Fibroblast of lung (primary cell): ENCODE results near the gene BCL7A. TPM values are rescaled to one million over a fixed set of nuclear protein-coding genes. Genes with fewer than 3 reads are reported as not detected.

Source experiments
- DNase-seq, 2 donors: peaks; one replicate each; pipeline versions ENCODE4 v3.0.0 to v3.0.0-alpha.2; 2010; ENCODE audit warnings: low read depth in 2 of 2
- H2AFZ ChIP-seq: 2 replicates; pipeline ENCODE4 v1.5.1; 2012; ENCODE audit warnings: low read length, control low read depth, inconsistent platforms
- H3K27ac ChIP-seq: 2 replicates; pipeline ENCODE4 v1.5.1; 2011; ENCODE audit warnings: low read length, control low read depth; ENCODE audit not compliant: insufficient read depth
- H3K27me3 ChIP-seq: 2 replicates; pipeline ENCODE4 v1.5.1; 2011; ENCODE audit warnings: mild to moderate bottlenecking, low read length; ENCODE audit not compliant: control insufficient read depth, insufficient read depth
- H3K36me3 ChIP-seq: 2 replicates; pipeline ENCODE4 v1.5.1; 2011; ENCODE audit warnings: low read length; ENCODE audit not compliant: control insufficient read depth, insufficient read depth
- H3K4me1 ChIP-seq: 2 replicates; pipeline ENCODE4 v1.5.1; 2011; ENCODE audit warnings: low read length; ENCODE audit not compliant: control insufficient read depth, insufficient read depth; ENCODE audit errors: extremely low read depth
- H3K4me2 ChIP-seq: 2 replicates; pipeline ENCODE4 v1.5.1; 2011; ENCODE audit warnings: low read length, control low read depth; ENCODE audit not compliant: insufficient read depth; ENCODE audit errors: extremely low read depth
- H3K4me3 ChIP-seq, 4 experiments: fragments of 200-600 bp in 1 of 4; sonication (generic) in 1 of 4; replicated peaks in 1 of 4; 2 replicates each; pipeline ENCODE4 v1.5.1; 2011 to 2016; ENCODE audit warnings: low read length in 4 of 4, low read depth in 3 of 4, mild to moderate bottlenecking in 3 of 4, control low read depth in 2 of 4, inconsistent platforms in 1 of 4, mixed read lengths in 1 of 4; ENCODE audit not compliant: insufficient read depth in 1 of 4; ENCODE audit errors: control extremely low read depth in 1 of 4
- H3K79me2 ChIP-seq: 2 replicates; pipeline ENCODE4 v1.5.1; 2012; ENCODE audit warnings: mild to moderate bottlenecking, low read length, inconsistent platforms; ENCODE audit not compliant: control insufficient read depth, insufficient read depth
- H3K9ac ChIP-seq: 2 replicates; pipeline ENCODE4 v1.5.1; 2011; ENCODE audit warnings: mild to moderate bottlenecking, low read length, control low read depth; ENCODE audit not compliant: insufficient read depth
- H3K9me3 ChIP-seq: 2 replicates; pipeline ENCODE4 v1.5.1; 2012; ENCODE audit warnings: low read depth, low read length; ENCODE audit not compliant: control insufficient read depth, insufficient read depth
- H4K20me1 ChIP-seq: 2 replicates; pipeline ENCODE4 v1.5.1; 2011; ENCODE audit warnings: low read length; ENCODE audit not compliant: control insufficient read depth, insufficient read depth; ENCODE audit errors: extremely low read depth
- CTCF ChIP-seq, 2 donors: IDR thresholded peaks in 1 of 2; conservative IDR thresholded peaks in 1 of 2; 1 replicate in 1 of 2; 2 replicates in 1 of 2; pipeline ENCODE4 v1.5.1; 2011 to 2012; ENCODE audit warnings: low read length in 2 of 2, control low read depth in 1 of 2, inconsistent platforms in 1 of 2, low read depth in 1 of 2, mild to moderate bottlenecking in 1 of 2
- EZH2 ChIP-seq: IDR thresholded peaks from 2 replicates; pipeline ENCODE4 v1.5.1; 2012; ENCODE audit warnings: low read length, control low read depth, mild to moderate bottlenecking; ENCODE audit errors: missing control alignments
- polyA plus RNA-seq, 2 donors: library from polyadenylated mRNA; depleted of rRNA in 1 of 2; stranded (reverse) in 1 of 2; unstranded in 1 of 2; fragments of >200 nt; gene quantifications; 2 replicates each; pipeline ENCODE4 v1.2.1, GENCODE V29; 2011 to 2012; ENCODE audit warnings: missing spikeins in 1 of 2
- total RNA-seq: library from RNA; depleted of rRNA; stranded (reverse); fragments of >200 nt; gene quantifications from 2 replicates; pipeline ENCODE4 v1.2.1, GENCODE V29; 2014

The BCL7A gene
- total and polyA plus RNA-seq, 2 donors (not counting 1 experiment from before 2014, with no cell fraction given) = 3.8 to 7.4 TPM

GRCh38 chr12:122042910-122043309, 21.2 kb downstream of the BCL7A start:
- no peak overlapping the region for H3K4me3 ChIP-seq
- H3K27ac ChIP-seq = no peak overlapping the region
- TF ChIP-seq EZH2 (no peak), CTCF (conservative IDR thresholded peaks at IDR 0.05 in 1 of 2, IDR thresholded peaks at IDR 0.05 in 1 of 2; ENCODE audit: low read depth in 1 of 2, low read length in 2 of 2) (no peak)
- H3K36me3 ChIP-seq = no peaks in the 10 kb centered on the region
- H4K20me1 ChIP-seq = no peaks in the 10 kb centered on the region
- H3K79me2 ChIP-seq = no peaks in the 10 kb centered on the region
- H3K9me3 ChIP-seq = no peaks in the 10 kb centered on the region
- H2AFZ ChIP-seq = no peak overlapping the region
- no peaks in the 10 kb centered on the region for H3K4me1 ChIP-seq
- no peak overlapping the region for H3K9ac ChIP-seq
- DNase-seq = no peak
- no peaks in the 10 kb centered on the region for H3K27me3 ChIP-seq
- H3K4me2 ChIP-seq = no peak overlapping the region

GRCh38 chr12:122043476-122043875, 21.8 kb downstream of the BCL7A start:
- Histone ChIP-seq H4K20me1 (no peaks in the 10 kb centered on the region), H3K9ac (no peak overlapping the region), H3K4me2 (no peak overlapping the region), H2AFZ (no peak overlapping the region), H3K36me3 (no peaks in the 10 kb centered on the region), H3K9me3 (no peaks in the 10 kb centered on the region), H3K4me3 (no peak overlapping the region), H3K4me1 (no peaks in the 10 kb centered on the region), H3K27me3 (no peaks in the 10 kb centered on the region), H3K79me2 (no peaks in the 10 kb centered on the region), H3K27ac (no peak overlapping the region)
- no peak for DNase-seq
- no peak for TF ChIP-seq EZH2
- TF ChIP-seq CTCF (conservative IDR thresholded peaks at IDR 0.05 in 1 of 2, IDR thresholded peaks at IDR 0.05 in 1 of 2; ENCODE audit: low read depth in 1 of 2, low read length in 2 of 2) = no peak

- Histone ChIP-seq H3K36me3 (no peaks in the 10 kb centered on the region), H3K9ac (no peak overlapping the region), H2AFZ (no peak overlapping the region), H3K4me2 (no peak overlapping the region), H4K20me1 (no peaks in the 10 kb centered on the region), H3K4me1 (no peaks in the 10 kb centered on the region), H3K9me3 (no peaks in the 10 kb centered on the region), H3K79me2 (no peaks in the 10 kb centered on the region), H3K4me3 (no peak overlapping the region), H3K27ac (no peak overlapping the region), H3K27me3 (no peaks in the 10 kb centered on the region)
- no peak for DNase-seq
- TF ChIP-seq CTCF (conservative IDR thresholded peaks at IDR 0.05 in 1 of 2, IDR thresholded peaks at IDR 0.05 in 1 of 2; ENCODE audit: low read depth in 1 of 2, low read length in 2 of 2) (no peak), EZH2 (no peak)
These were observed 23.6 kb downstream of the BCL7A start for GRCh38 chr12:122045262-122045661.
